OCI-LY7 (cell line): ENCODE results near the gene KCTD2. TPM values are rescaled to one million over a fixed set of nuclear protein-coding genes. Genes with fewer than 3 reads are reported as not detected.

Experiments
- BruUV-seq: library from RNA; stranded (reverse); fragments of 400-500 nt; replicated peaks from 2 replicates; lab custom pipeline; 2021; lab: Mats Ljungman, UMichigan
- CTCF ChIA-PET: fragments of 300-600 bp; sonication (Branson Sonifier 250); formaldehyde crosslinking; loops from one replicate; lab custom pipeline; 2022; ENCODE audit warnings: antibody characterized with exemption; ENCODE audit not compliant: unreplicated experiment; lab: Charles Lee
- POLR2A ChIA-PET: fragments of 300-600 bp; sonication (Branson Sonifier 250); formaldehyde crosslinking; loops from one replicate; lab custom pipeline; 2022; ENCODE audit warnings: antibody characterized with exemption; lab: Charles Lee
- DNase-seq: peaks from one replicate; pipeline ENCODE4 v3.0.0-alpha.2; 2015; ENCODE audit warnings: low spot score
- H2AFZ ChIP-seq: fragments of 200-600 bp; sonication (generic), shearing (Covaris generic); 2 replicates; pipeline ENCODE4 v1.6.1; 2014; ENCODE audit warnings: mild to moderate bottlenecking, antibody characterized with exemption, low read length, moderate library complexity
- H3K27ac ChIP-seq: fragments of 200-600 bp; sonication (generic); 2 replicates; pipeline ENCODE4 v1.5.1; 2014; ENCODE audit warnings: mixed run types, low read depth, mild to moderate bottlenecking, moderate library complexity, low read length, inconsistent platforms; ENCODE audit not compliant: poor library complexity, severe bottlenecking
- H3K36me3 ChIP-seq: fragments of 200-600 bp; sonication (generic); 2 replicates; pipeline ENCODE4 v1.6.1; 2014; ENCODE audit warnings: mild to moderate bottlenecking, antibody characterized with exemption, low read length, moderate library complexity, mixed read lengths; ENCODE audit not compliant: insufficient read depth
- H3K4me1 ChIP-seq: fragments of 200-600 bp; sonication (generic); 2 replicates; pipeline ENCODE4 v1.5.1; 2014; ENCODE audit warnings: mild to moderate bottlenecking, low read length; ENCODE audit not compliant: insufficient read depth, poor library complexity, severe bottlenecking
- H3K4me2 ChIP-seq: fragments of 200-600 bp; sonication (generic); 2 replicates; pipeline ENCODE4 v1.6.1; 2014; ENCODE audit warnings: mild to moderate bottlenecking, low read length
- H3K4me3 ChIP-seq: fragments of 200-600 bp; sonication (generic); 2 replicates; pipeline ENCODE4 v1.5.1; 2014; ENCODE audit warnings: mild to moderate bottlenecking, low read depth, low read length; ENCODE audit not compliant: poor library complexity, severe bottlenecking
- H3K79me2 ChIP-seq: fragments of 200-600 bp; sonication (generic); 2 replicates; pipeline ENCODE4 v1.6.1; 2016; ENCODE audit warnings: low read depth, mild to moderate bottlenecking, low read length, moderate library complexity, mixed read lengths; ENCODE audit not compliant: insufficient read depth
- H3K9me2 ChIP-seq: fragments of 200-600 bp; sonication (generic); 2 replicates; pipeline ENCODE4 v1.6.1; 2016; ENCODE audit warnings: mild to moderate bottlenecking, low read length, mixed read lengths; ENCODE audit not compliant: insufficient read depth
- H3K9me3 ChIP-seq: fragments of 200-600 bp; sonication (generic); 2 replicates; pipeline ENCODE4 v1.6.1; 2014; ENCODE audit warnings: mild to moderate bottlenecking, mixed run types, low read length, mixed read lengths
- H4K20me1 ChIP-seq: fragments of 200-600 bp; sonication (generic); 2 replicates; pipeline ENCODE4 v1.6.1; 2014; ENCODE audit warnings: mild to moderate bottlenecking, antibody characterized with exemption, low read length, moderate library complexity, mixed read lengths; ENCODE audit not compliant: insufficient read depth
- EZH2phosphoT487 ChIP-seq: fragments of 200-600 bp; sonication (generic); IDR thresholded peaks from 2 replicates; pipeline ENCODE4 v1.6.1; 2018; ENCODE audit warnings: low read depth, borderline replicate concordance, mild to moderate bottlenecking, mixed run types, antibody characterized with exemption, low read length, moderate library complexity, mixed read lengths
- intact Hi-C: fragments of 100-400 bp; cut with micrococcal nuclease; formaldehyde crosslinking; loops from one replicate; pipeline ENCODE4 v1.10.0; 2022; ENCODE audit not compliant: unreplicated experiment
- total RNA-seq, 2 experiments: library from RNA; depleted of rRNA in 1 of 2; stranded (reverse); fragments of >200 nt in 1 of 2; shearing (Covaris generic) in 1 of 2; gene quantifications; 2 replicates each; pipeline ENCODE4 v1.2.3, GENCODE V29; 2014 to 2022
- TF ChIP-seq, protein P1 (sequence below): fragments of 200-600 bp; sonication (generic); conservative IDR thresholded peaks from 2 replicates; pipeline ENCODE4 v1.5.1; 2014; ENCODE audit warnings: mild to moderate bottlenecking, antibody characterized with exemption, low read length, moderate library complexity, mixed read lengths

The KCTD2 gene
- total RNA-seq, 2 experiments from 2014 or later: 21.0 to 29.8 TPM

DNA sequence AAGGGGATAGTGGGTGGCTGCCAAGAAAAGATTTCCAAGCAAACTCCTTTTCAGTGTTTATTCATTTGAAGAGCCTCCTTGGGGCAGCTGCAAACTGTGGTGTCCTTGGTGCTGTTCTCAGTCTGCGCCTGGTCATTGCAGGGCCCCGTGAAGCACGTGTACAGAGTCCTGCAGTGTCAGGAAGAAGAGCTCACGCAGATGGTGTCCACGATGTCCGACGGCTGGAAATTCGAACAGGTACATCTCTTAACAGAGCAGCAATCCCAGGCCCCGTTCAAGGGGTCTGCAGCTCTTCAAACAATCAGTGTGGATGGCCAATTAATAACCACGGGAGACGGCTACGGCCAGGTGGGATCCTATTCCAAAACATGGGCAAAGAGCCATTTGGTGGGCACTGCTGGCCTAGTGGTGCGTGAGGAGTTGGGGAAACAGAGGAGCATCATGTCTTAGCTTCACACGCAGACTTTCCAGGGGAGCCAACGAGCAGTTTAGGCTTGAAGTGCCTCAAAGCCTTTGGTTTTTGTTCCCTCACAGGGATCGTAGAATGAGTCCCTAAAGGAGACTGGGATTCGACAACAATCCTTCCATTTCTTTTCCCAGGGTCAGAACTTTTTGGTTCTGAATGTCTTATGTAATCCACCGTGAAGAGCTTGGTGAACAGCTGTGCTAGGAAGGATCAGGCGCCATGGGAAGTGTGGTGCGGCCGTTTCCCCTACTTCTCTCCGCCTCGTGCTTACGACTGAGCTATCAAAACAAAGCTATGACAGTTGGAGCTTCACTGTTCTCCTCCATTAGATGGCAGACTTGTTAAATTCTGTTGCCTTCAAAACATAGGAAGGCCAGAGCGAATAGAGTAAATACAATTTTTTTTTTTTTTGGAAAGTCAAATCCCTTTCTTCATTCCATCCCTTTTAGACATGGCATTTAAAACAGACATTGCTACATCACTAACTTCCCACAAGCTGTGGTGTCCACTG lies 12.6 kb downstream of the KCTD2 start:
- Histone ChIP-seq H3K4me1 (no peaks in the 10 kb centered on the region), H3K79me2 (no peaks in the 10 kb centered on the region), H3K4me2 (no peak overlapping the region), H3K9me2 (no peaks in the 10 kb centered on the region), H4K20me1 (no peaks in the 10 kb centered on the region), H3K36me3 (peaks cover 84% of the 10 kb centered on the region), H2AFZ (no peak overlapping the region), H3K9me3 (no peaks in the 10 kb centered on the region), H3K27ac (no peak overlapping the region), H3K4me3 (no peak overlapping the region)
- intact Hi-C loops: no loop called here
- DNase-seq: peak; percentile 42
- ChIA-PET POLR2A (interaction anchor here (0.7 to 1.6 kb wide), 4 partner anchors 10 to 582 kb away, joined by 3 to 4 read pairs (median 3); no protein-coding TSS in a partner anchor), CTCF (interaction anchor here (0.6 to 1.2 kb wide), 3 partner anchors 98 to 104 kb away, joined by 3 to 4 read pairs (median 3); no protein-coding TSS in a partner anchor)
- TF ChIP-seq EZH2phosphoT487: no peak
- TF ChIP-seq, protein P1, sequence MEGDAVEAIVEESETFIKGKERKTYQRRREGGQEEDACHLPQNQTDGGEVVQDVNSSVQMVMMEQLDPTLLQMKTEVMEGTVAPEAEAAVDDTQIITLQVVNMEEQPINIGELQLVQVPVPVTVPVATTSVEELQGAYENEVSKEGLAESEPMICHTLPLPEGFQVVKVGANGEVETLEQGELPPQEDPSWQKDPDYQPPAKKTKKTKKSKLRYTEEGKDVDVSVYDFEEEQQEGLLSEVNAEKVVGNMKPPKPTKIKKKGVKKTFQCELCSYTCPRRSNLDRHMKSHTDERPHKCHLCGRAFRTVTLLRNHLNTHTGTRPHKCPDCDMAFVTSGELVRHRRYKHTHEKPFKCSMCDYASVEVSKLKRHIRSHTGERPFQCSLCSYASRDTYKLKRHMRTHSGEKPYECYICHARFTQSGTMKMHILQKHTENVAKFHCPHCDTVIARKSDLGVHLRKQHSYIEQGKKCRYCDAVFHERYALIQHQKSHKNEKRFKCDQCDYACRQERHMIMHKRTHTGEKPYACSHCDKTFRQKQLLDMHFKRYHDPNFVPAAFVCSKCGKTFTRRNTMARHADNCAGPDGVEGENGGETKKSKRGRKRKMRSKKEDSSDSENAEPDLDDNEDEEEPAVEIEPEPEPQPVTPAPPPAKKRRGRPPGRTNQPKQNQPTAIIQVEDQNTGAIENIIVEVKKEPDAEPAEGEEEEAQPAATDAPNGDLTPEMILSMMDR: peak; percentile 69
- BruUV-seq: no TSS peak

DNA sequence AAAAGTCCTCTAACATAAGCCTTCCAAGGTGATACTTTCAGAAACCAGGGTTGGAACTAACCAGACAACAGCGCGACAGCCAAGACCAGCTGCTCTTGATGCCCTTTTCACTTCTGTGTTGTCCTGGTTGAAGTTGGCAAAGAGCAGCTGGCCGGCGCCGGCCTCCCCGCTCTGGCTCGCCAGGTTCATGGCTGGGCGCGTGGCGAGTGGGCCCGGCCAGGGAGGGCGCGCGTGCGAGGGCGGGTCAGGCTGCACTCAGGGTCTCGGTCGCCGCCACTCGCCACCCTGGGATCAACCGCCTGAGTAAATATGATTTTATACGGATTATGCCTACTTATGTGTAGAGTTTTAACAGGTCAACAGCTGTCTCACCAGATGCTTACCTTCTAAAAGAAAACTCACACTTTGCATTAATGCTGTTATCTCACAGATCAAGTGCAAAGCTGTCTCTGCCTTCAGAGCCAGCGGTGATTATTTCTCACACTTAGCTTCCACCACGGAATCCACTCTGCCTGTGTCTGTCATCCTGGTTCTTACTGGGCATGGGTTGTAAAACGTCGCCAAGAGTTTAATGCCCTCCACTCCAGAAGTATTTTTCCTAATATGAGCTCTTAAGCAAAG lies 13.5 kb downstream of the KCTD2 start:
- no peaks in the 10 kb centered on the region for H4K20me1 ChIP-seq
- no peaks in the 10 kb centered on the region for H3K9me2 ChIP-seq
- H3K79me2 ChIP-seq: no peaks in the 10 kb centered on the region
- H3K4me3 ChIP-seq: no peak overlapping the region
- H3K9me3 ChIP-seq: no peaks in the 10 kb centered on the region
- DNase-seq: no peak
- no peak overlapping the region for H3K27ac ChIP-seq
- H3K4me1 ChIP-seq: no peaks in the 10 kb centered on the region
- intact Hi-C loops: no loop called here
- H3K4me2 ChIP-seq: no peak overlapping the region
- TF ChIP-seq, protein P1: no peak
- TF ChIP-seq EZH2phosphoT487: no peak
- H2AFZ ChIP-seq: no peak overlapping the region
- H3K36me3 ChIP-seq: peaks cover 84% of the 10 kb centered on the region
- BruUV-seq: no TSS peak
- ChIA-PET CTCF (interaction anchor here (0.6 to 1.7 kb wide), 4 partner anchors 12 to 104 kb away, joined by 3 to 5 read pairs (median 4); no protein-coding TSS in a partner anchor), POLR2A (interaction anchor here (1.0 to 1.6 kb wide), 3 partner anchors 9 to 11 kb away, joined by 3 to 6 read pairs (median 4); no protein-coding TSS in a partner anchor)
